GM12878 (cell line): ENCODE measurements around the gene CERCAM.

ENCODE experiments used
- CEBPB ChIP-seq, 2 experiments: fragments of 150-350 bp in 1 of 2; IDR thresholded peaks; 2 replicates each; pipeline ENCODE4 v1.6.1; 2012 to 2014; ENCODE audit warnings: low read depth in 2 of 2, low read length in 2 of 2, borderline replicate concordance in 1 of 2, inconsistent platforms in 1 of 2
- CEBPZ ChIP-seq: fragments of 150-350 bp; IDR thresholded peaks from 2 replicates; pipeline ENCODE4 v1.6.1; 2016; ENCODE audit warnings: low read depth, low read length
- CHD4 ChIP-seq: fragments of 200-600 bp; sonication (generic); IDR thresholded peaks from 2 replicates; pipeline ENCODE4 v1.6.1; 2016; ENCODE audit warnings: mild to moderate bottlenecking
- CTCF ChIP-seq, 3 experiments: IDR thresholded peaks in 2 of 3; conservative IDR thresholded peaks in 1 of 3; 2 replicates each; pipeline ENCODE4 v1.5.1; 2011; ENCODE audit warnings: low read depth in 3 of 3, low read length in 3 of 3, mild to moderate bottlenecking in 3 of 3, control low read depth in 2 of 3, moderate library complexity in 2 of 3, inconsistent platforms in 1 of 3, mixed read lengths in 1 of 3; ENCODE audit not compliant: control insufficient read depth in 2 of 3, insufficient read depth in 1 of 3; ENCODE audit errors: extremely low read depth in 1 of 3
- ESRRA ChIP-seq: IDR thresholded peaks from 2 replicates; pipeline ENCODE4 v1.6.1; 2012; ENCODE audit warnings: mild to moderate bottlenecking, low read length, improper control_type of control experiment
- LARP7 ChIP-seq: fragments of 450-650 bp; IDR thresholded peaks from 2 replicates; pipeline ENCODE4 v1.6.1; 2017; ENCODE audit warnings: mild to moderate bottlenecking
- NR2C2 ChIP-seq: IDR thresholded peaks from 2 replicates; pipeline ENCODE4 v1.6.1; 2011; ENCODE audit warnings: borderline replicate concordance, low read depth; ENCODE audit not compliant: control insufficient read depth, insufficient read length
- POLR2A ChIP-seq: IDR thresholded peaks from 2 replicates; pipeline ENCODE4 v1.6.1; 2011; ENCODE audit warnings: low read depth, mild to moderate bottlenecking, low read length
- YBX1 ChIP-seq: fragments of 450-650 bp; IDR thresholded peaks from 2 replicates; pipeline ENCODE4 v1.6.1; 2016; ENCODE audit warnings: antibody characterized with exemption
- YY1 ChIP-seq: IDR thresholded peaks from 2 replicates; pipeline ENCODE4 v1.6.1; 2011; ENCODE audit warnings: low read depth, mild to moderate bottlenecking, low read length

- no peak for TF ChIP-seq CEBPZ
- TF ChIP-seq POLR2A = no peak
- no peak for TF ChIP-seq CHD4
- TF ChIP-seq NR2C2 = no peak
- TF ChIP-seq CTCF (IDR thresholded peaks at IDR 0.05 in 2 of 3, conservative IDR thresholded peaks at IDR 0.05 in 1 of 3; ENCODE audit: control insufficient read depth in 2 of 3, extremely low read depth in 1 of 3, insufficient read depth in 1 of 3, low read depth in 3 of 3, low read length in 3 of 3) = no peak
- no peak for TF ChIP-seq LARP7
- TF ChIP-seq ESRRA = no peak
- no peak for TF ChIP-seq YBX1
- TF ChIP-seq YY1 = no peak
- no peak for TF ChIP-seq CEBPB (IDR thresholded peaks at IDR 0.05; ENCODE audit: borderline replicate concordance in 1 of 2, low read depth in 2 of 2, low read length in 2 of 2)
These were observed 26.7 kb upstream of the CERCAM start for GRCh38 chr9:128393970-128394369.
